GM19351 (cell line): Measurements from ENCODE around the gene PFN1.

ENCODE experiments used
- ATAC-seq: cut with Tn5 transposase; IDR thresholded peaks from one replicate; pipeline ENCODE4 v1.9.1; 2021; ENCODE audit warnings: mild to moderate bottlenecking, moderate library complexity; ENCODE audit not compliant: unreplicated experiment

PFN1 gene

GRCh38 chr17:4968486-4969046 lies 20.2 kb upstream of the PFN1 start:
- no peak for ATAC-seq

DNA sequence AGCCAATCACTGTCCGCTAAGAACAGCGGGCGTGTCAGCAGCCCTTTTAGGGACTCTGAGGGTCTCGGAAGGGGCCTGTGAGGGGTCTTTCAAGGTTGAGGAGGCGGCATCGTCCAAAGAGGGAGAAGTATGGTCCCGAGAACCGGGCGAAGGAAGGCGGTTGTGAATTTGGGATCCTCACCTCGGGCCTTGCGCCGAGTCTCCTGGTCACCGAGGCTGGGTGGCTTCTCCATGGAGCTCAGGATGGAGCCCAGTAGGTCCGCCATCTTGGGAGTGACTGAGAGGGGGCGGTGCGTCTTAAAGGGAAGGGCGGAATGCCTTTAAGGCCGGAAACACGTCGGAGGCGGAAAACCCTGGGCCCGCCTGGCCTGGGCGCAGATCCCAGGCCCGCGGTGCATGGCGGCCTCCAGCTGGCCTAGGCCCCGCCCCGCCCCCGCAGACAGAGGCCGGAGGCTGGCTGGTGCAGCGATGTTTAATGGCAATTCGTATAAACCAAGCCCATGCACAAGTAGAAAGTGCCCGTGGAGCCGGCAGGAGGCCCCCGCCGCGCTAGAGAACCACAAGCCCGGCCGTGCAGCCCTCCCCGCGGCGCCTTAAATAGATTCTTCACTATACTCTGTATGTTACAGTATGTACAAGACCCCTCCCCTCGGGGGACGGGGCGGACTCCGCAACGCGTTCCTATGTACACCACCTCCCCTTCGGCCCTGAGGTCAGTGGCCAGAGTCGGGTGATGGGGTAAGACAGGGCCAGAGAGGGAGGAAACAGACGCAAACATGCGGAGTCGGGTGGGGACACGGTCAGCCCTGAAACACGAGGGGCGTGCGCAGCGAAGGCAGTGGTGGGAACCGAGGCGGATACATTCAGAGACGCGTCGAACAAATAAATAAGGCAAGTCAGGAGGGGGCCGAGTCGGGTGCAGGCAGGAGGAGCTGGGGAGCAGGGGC lies 19.5 kb upstream of the PFN1 start, which contains the start of gene SPAG7:
Gene SPAG7, minus strand, starts transcription at position 279 of the 947 bp plus-strand sequence. Its CDS starts 13 bp downstream, at position 266.
- peak; percentile 59 for ATAC-seq

GRCh38 chr17:4966844-4967538 lies 18.7 kb upstream of the PFN1 start:
- ATAC-seq: peak; percentile 78

- no peak for ATAC-seq
Observed at GRCh38 chr17:4965311-4965986, 17.1 kb upstream of the PFN1 start.

DNA sequence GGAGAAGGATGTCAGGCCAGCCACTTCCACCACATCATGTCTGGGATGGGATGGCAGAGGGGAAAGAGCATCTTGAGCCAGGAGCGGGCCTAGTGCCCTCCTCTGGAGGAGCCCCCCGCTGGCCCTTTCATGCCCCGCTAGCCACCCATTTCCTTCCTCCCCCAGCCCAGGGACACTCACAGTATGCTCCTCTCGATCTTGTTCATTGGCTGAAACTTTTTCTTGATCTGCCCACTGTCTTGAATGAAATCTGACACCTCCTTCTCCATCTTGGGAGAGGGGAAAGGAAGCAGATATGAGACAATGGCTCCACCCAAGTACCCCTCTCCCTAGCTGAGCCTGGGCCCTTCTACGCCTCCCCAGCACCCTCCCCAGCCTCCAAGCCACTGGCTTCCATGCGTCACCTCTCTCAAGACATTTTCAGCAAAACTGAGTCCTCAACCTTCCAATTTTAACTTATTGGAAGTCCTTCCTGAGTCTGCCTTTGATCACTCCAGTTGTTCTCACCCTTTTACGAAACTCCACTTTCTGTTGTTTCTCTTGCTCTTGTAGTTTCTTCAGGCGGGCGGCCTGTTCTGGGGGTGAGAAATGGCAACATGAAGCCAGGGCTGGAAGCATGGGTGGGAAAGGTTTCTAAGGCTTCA lies 12.1 kb upstream of the PFN1 start:
- ATAC-seq: no peak

GRCh38 chr17:4959261-4959965 lies 11.1 kb upstream of the PFN1 start:
- ATAC-seq: no peak

- ATAC-seq: no peak
Observed at GRCh38 chr17:4958102-4958501, 9.8 kb upstream of the PFN1 start.

DNA sequence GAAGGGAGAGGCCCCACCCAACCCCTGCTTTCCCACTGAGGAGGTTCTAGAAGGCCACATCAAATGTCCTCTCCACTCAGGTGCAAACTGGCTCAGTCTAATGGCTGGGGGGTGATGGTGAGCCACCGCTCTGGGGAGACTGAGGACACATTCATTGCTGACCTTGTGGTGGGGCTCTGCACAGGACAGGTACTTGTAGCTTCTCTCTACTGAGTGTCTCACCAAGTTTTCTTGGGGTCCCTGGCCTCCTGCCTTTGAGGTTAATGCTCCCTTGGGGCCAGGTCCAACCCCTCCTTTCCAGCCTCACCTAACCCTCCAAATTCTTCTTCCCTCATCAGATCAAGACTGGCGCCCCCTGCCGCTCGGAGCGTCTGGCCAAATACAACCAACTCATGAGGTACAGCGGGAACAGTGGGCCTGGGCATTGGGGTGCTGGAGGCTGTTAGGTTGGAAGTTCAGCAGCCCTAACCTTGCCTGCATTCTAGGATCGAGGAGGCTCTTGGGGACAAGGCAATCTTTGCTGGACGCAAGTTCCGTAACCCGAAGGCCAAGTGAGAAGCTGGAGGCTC lies 8.2 kb upstream of the PFN1 start:
- no peak for ATAC-seq

DNA sequence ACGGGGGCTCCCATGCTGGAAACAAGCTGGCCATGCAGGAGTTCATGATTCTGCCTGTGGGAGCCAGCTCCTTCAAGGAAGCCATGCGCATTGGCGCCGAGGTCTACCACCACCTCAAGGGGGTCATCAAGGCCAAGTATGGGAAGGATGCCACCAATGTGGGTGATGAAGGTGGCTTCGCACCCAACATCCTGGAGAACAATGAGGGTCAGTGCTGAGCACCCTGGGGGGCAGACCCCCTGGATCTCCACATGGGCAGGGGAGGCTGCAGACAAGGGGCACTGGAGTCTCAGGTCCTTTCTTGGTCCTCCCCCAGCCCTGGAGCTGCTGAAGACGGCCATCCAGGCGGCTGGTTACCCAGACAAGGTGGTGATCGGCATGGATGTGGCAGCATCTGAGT lies 6.8 kb upstream of the PFN1 start:
- no peak for ATAC-seq

DNA sequence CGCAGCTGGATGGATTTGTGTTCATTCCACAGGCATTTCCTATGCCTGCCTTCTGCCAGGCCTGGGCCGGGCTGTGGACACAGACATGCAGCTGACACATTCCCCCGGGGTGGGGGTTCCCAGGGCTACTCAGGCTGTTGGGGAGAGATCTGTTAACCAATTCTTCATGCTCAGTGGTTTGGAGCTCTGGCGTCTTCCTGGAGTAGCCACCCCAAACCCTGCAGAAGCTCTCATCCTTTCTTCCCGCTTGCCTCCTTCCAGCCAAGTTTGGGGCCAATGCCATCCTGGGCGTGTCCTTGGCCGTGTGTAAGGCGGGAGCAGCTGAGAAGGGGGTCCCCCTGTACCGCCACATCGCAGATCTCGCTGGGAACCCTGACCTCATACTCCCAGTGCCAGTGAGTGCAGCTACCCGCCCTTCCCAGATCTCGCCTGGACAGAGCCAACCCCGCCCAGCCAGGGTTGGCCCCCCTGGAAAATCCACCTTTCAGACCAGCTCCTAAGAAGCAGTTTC lies 5.2 kb upstream of the PFN1 start:
- no peak for ATAC-seq

DNA sequence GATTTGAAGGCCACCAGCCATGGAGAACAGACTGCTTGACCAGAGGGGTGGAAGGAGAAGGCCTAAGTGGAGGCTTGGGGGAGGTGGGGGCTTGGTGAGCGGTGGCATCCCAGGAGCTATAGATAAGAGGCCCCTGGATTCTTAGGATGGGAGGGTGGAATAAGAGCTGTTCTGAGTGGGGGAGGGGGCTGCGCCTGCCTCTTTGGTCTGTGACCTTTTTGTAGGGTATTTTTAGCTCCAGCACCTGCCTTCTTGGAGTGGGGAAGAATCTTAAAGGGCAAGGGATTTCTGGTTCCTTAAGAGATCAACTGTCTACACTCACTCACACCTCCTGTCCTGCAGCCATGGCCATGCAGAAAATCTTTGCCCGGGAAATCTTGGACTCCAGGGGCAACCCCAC lies 3.2 kb upstream of the PFN1 start:
- ATAC-seq: no peak

DNA sequence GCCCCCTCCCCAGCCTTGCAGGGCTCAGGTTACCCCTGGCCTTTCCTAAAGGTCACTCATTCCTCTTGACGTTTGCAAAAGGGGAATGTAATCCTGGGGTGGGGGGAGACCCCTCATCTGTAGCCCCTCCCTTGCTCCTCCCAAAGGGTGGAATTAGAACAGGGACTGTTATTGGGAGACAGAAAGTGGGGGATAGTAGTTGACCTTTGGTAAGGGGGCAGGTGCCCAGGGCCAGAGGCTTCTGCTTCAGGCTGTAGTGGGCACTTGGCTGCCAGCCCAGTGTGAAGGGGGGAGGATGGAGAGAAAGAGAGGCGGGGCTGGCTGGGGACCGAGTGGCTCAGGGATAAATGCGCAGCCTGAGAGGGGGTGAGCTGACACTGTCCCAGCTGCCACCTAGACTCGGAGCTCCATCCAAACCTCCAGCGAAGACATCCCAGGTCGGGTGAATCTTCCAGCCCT lies 2.4 kb upstream of the PFN1 start, which contains the start of gene ENO3:
Gene ENO3, plus strand, starts transcription at position 374 of the 459 bp plus-strand sequence. CDS start 711 bp downstream, outside the sequence.
- no peak for ATAC-seq

- no peak for ATAC-seq
Observed at GRCh38 chr17:4950075-4950745, 1.9 kb upstream of the PFN1 start.

- peak; percentile 31 for ATAC-seq
Observed at GRCh38 chr17:4949321-4950074, 1.2 kb upstream of the PFN1 start.

DNA sequence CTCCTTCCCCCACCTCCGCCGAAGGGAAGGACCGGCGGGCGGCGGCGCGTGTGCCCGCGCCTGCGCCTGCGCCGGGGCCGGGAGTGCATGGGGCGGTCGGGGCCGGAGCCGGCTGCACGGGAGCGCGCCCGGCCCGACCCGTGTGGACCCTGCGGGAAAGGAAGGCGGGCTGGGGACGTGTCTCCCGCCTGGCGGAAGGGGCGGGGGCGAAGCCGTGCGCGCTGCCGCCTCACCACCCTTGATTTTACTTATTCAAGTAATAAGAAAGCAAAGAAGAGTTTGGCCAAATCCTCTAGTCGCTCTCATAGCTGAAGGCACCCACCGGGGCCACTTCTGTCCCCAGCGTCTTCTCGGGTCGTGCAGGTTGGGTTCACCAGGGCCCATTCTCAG lies 596 bp upstream of the PFN1 start:
- ATAC-seq: peak; percentile 30

- ATAC-seq: no peak
Observed at GRCh38 chr17:4947411-4948165, 742 bp downstream of the PFN1 start.

DNA sequence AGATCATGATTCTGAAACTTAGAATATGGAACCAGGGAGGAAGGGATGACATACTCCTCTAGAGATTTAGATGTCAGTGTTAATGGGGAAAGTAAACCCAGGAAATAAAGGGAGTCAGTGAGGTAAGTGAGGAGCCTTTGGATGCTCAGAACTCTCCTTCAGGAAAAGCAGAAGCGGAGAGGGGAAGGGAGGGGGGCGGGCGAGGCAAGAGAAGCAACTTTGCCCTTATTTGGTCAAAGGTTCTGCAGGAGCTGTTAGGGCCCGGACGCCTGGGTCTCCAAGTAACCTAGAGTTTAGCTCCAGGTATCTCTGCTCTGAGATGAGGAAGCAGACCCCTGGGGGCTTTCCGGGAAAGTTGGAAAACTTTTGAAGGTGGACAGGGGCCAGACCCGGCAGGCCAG lies 1.3 kb downstream of the PFN1 start:
- no peak for ATAC-seq
